Mammary epithelial cell (primary cell): ENCODE measurements around the gene AUTS2.

Source experiments
- CTCF ChIP-seq, 2 donors: IDR thresholded peaks in 1 of 2; conservative IDR thresholded peaks in 1 of 2; 2 replicates each; pipeline ENCODE4 v1.5.1; 2011 to 2012; ENCODE audit warnings: inconsistent platforms in 2 of 2, low read length in 2 of 2, mild to moderate bottlenecking in 2 of 2, control low read depth in 1 of 2, low read depth in 1 of 2; ENCODE audit not compliant: insufficient read depth in 1 of 2; ENCODE audit errors: extremely low read depth in 1 of 2
- EZH2 ChIP-seq: IDR thresholded peaks from 2 replicates; pipeline ENCODE4 v1.6.1; 2012; ENCODE audit warnings: low read length, inconsistent platforms, borderline replicate concordance

- TF ChIP-seq CTCF (conservative IDR thresholded peaks at IDR 0.05 in 1 of 2, IDR thresholded peaks at IDR 0.05 in 1 of 2; ENCODE audit: extremely low read depth in 1 of 2, insufficient read depth in 1 of 2, low read depth in 1 of 2, low read length in 2 of 2) (no peak), EZH2 (no peak)
These were observed 1128.7 kb downstream of the AUTS2 start for GRCh38 chr7:70726951-70727378.
